H9 (cell line): ENCODE measurements around the gene ARHGEF17. TPM values are rescaled to one million over a fixed set of nuclear protein-coding genes. Genes with fewer than 3 reads are reported as not detected.

Experiments used
- DNase-seq: peaks from one replicate; pipeline ENCODE4 v3.0.0-alpha.2; 2017
- H2AFZ ChIP-seq: one replicate; pipeline ENCODE4 v1.6.1; 2013; ENCODE audit warnings: mild to moderate bottlenecking, low read length, control low read depth, moderate library complexity
- H2AK5ac ChIP-seq: 2 replicates; pipeline ENCODE4 v1.6.1; 2013; ENCODE audit warnings: low read length, control low read depth, mixed read lengths; ENCODE audit not compliant: insufficient read length
- H2BK120ac ChIP-seq: one replicate; pipeline ENCODE4 v1.6.1; 2013; ENCODE audit warnings: low read depth, mild to moderate bottlenecking, low read length, control low read depth, inconsistent platforms; ENCODE audit not compliant: poor library complexity, severe bottlenecking
- H2BK12ac ChIP-seq: 2 replicates; pipeline ENCODE4 v1.6.1; 2013; ENCODE audit warnings: low read length, control low read depth, mixed read lengths, low read depth; ENCODE audit not compliant: insufficient read length
- H2BK15ac ChIP-seq: 2 replicates; pipeline ENCODE4 v1.6.1; 2013; ENCODE audit warnings: low read depth, low read length, control low read depth
- H2BK20ac ChIP-seq: one replicate; pipeline ENCODE4 v1.6.1; 2013; ENCODE audit warnings: low read depth, mild to moderate bottlenecking, low read length, control low read depth, inconsistent platforms; ENCODE audit not compliant: poor library complexity, severe bottlenecking
- H2BK5ac ChIP-seq: 2 replicates; pipeline ENCODE4 v1.6.1; 2013; ENCODE audit warnings: low read length, control low read depth, mixed read lengths; ENCODE audit not compliant: insufficient read length
- H3K14ac ChIP-seq: 2 replicates; pipeline ENCODE4 v1.6.1; 2013; ENCODE audit warnings: low read length, control low read depth; ENCODE audit not compliant: insufficient read depth
- H3K18ac ChIP-seq: 2 replicates; pipeline ENCODE4 v1.6.1; 2013; ENCODE audit warnings: low read depth, mild to moderate bottlenecking, mixed read lengths, low read length, control low read depth; ENCODE audit not compliant: insufficient read length
- H3K23ac ChIP-seq: 2 replicates; pipeline ENCODE4 v1.6.1; 2013; ENCODE audit warnings: low read length, control low read depth, mixed read lengths, low read depth; ENCODE audit not compliant: insufficient read length
- H3K23me2 ChIP-seq: 2 replicates; pipeline ENCODE4 v1.6.1; 2013; ENCODE audit warnings: low read depth, mild to moderate bottlenecking, mixed read lengths, low read length, control low read depth; ENCODE audit not compliant: insufficient read length, poor library complexity, severe bottlenecking
- H3K27ac ChIP-seq: 2 replicates; pipeline ENCODE4 v1.5.1; 2013; ENCODE audit warnings: low read length, control low read depth, mixed read lengths, low read depth; ENCODE audit not compliant: insufficient read length
- H3K27me3 ChIP-seq: 2 replicates; pipeline ENCODE4 v1.6.1; 2013; ENCODE audit warnings: low read length, control low read depth, inconsistent platforms; ENCODE audit not compliant: insufficient read depth
- H3K4ac ChIP-seq: 2 replicates; pipeline ENCODE4 v1.6.1; 2013; ENCODE audit warnings: low read depth, mild to moderate bottlenecking, control low read depth, inconsistent platforms, low read length, moderate library complexity
- H3K4me1 ChIP-seq: 2 replicates; pipeline ENCODE4 v1.6.1; 2013; ENCODE audit warnings: low read length, control low read depth, inconsistent platforms; ENCODE audit not compliant: insufficient read depth
- H3K4me2 ChIP-seq: 2 replicates; pipeline ENCODE4 v1.6.1; 2013; ENCODE audit warnings: low read length, control low read depth, mixed read lengths; ENCODE audit not compliant: insufficient read length, insufficient read depth
- H3K56ac ChIP-seq: 2 replicates; pipeline ENCODE4 v1.6.1; 2013; ENCODE audit warnings: low read depth, mild to moderate bottlenecking, mixed read lengths, low read length, control low read depth; ENCODE audit not compliant: insufficient read length
- H3K79me1 ChIP-seq: 2 replicates; pipeline ENCODE4 v1.6.1; 2013; ENCODE audit warnings: low read depth, mild to moderate bottlenecking, moderate library complexity, low read length, control low read depth, inconsistent platforms; ENCODE audit not compliant: insufficient read depth, poor library complexity, severe bottlenecking
- H3K79me2 ChIP-seq: 2 replicates; pipeline ENCODE4 v1.6.1; 2013; ENCODE audit warnings: low read length, control low read depth, inconsistent platforms; ENCODE audit not compliant: insufficient read depth
- H3K9ac ChIP-seq: 2 replicates; pipeline ENCODE4 v1.6.1; 2013; ENCODE audit warnings: low read length, control low read depth, mixed read lengths; ENCODE audit not compliant: insufficient read length; ENCODE audit errors: extremely low read depth
- H3K9me3 ChIP-seq: one replicate; pipeline ENCODE4 v1.6.1; 2013; ENCODE audit warnings: low read depth, low read length, inconsistent platforms; ENCODE audit not compliant: control insufficient read depth
- H3T11ph ChIP-seq: one replicate; pipeline ENCODE4 v1.6.1; 2013; ENCODE audit warnings: mild to moderate bottlenecking, low read length, control low read depth, inconsistent platforms
- H4K20me1 ChIP-seq: one replicate; pipeline ENCODE4 v1.6.1; 2013; ENCODE audit not compliant: control insufficient read depth, insufficient read length, insufficient read depth
- H4K5ac ChIP-seq: 2 replicates; pipeline ENCODE4 v1.6.1; 2013; ENCODE audit warnings: low read depth, mild to moderate bottlenecking, mixed read lengths, low read length, control low read depth; ENCODE audit not compliant: insufficient read length
- H4K8ac ChIP-seq: replicated peaks from 2 replicates; pipeline ENCODE4 v1.6.1; 2013; ENCODE audit warnings: low read length, control low read depth, mixed read lengths, low read depth; ENCODE audit not compliant: insufficient read length
- H4K91ac ChIP-seq: 2 replicates; pipeline ENCODE4 v1.6.1; 2013; ENCODE audit warnings: low read depth, mild to moderate bottlenecking, moderate library complexity, mixed read lengths, low read length, control low read depth; ENCODE audit not compliant: insufficient read length
- H3K27ac Mint-ChIP-seq, 3 experiments: 2 replicates in 2 of 3; 3 replicates in 1 of 3; pipeline ENCODE4 v1.8.0; 2020 to 2021; ENCODE audit warnings: mixed read lengths in 3 of 3, mild to moderate bottlenecking in 1 of 3, moderate library complexity in 1 of 3
- H3K27me3 Mint-ChIP-seq: 2 replicates; pipeline ENCODE4 v1.8.0; 2021; ENCODE audit warnings: low read depth, mild to moderate bottlenecking, moderate library complexity, mixed read lengths
- H3K36me3 Mint-ChIP-seq, 3 experiments: 2 replicates in 2 of 3; 3 replicates in 1 of 3; pipeline ENCODE4 v1.8.0; 2020 to 2021; ENCODE audit warnings: low read depth in 3 of 3, mixed read lengths in 3 of 3; ENCODE audit not compliant: insufficient read depth in 1 of 3
- H3K4me1 Mint-ChIP-seq, 2 experiments: 2 replicates each; pipeline ENCODE4 v1.8.0; 2020; ENCODE audit warnings: mixed read lengths in 2 of 2
- H3K4me3 Mint-ChIP-seq, 2 experiments: 2 replicates in 1 of 2; 3 replicates in 1 of 2; pipeline ENCODE4 v1.8.0; 2020 to 2021; ENCODE audit warnings: mild to moderate bottlenecking in 2 of 2, mixed read lengths in 2 of 2, moderate library complexity in 1 of 2
- H3K9me3 Mint-ChIP-seq, 2 experiments: 2 replicates in 1 of 2; 3 replicates in 1 of 2; pipeline ENCODE4 v1.8.0; 2020; ENCODE audit warnings: mild to moderate bottlenecking in 2 of 2, mixed read lengths in 2 of 2, moderate library complexity in 1 of 2
- CTCF ChIP-seq: fragments of 200-600 bp; sonication (generic); conservative IDR thresholded peaks from 3 replicates; pipeline ENCODE4 v1.8.0; 2021; ENCODE audit warnings: antibody characterized with exemption, mild to moderate bottlenecking
- WGBS: extraction: QIAGEN DNeasy Blood & Tissue Kit; methylation state at CpG from one replicate; pipeline ENCODE4 v1.1.7; 2013; ENCODE audit warnings: missing lambda C conversion rate, low lambda C conversion rate, mixed read lengths; ENCODE audit not compliant: insufficient read length; ENCODE audit errors: extremely low coverage; 5-methylcytosine and 5-hydroxymethylcytosine counted together
- total RNA-seq: library from RNA; stranded (reverse); gene quantifications from 2 replicates; pipeline ENCODE4 v1.2.1, GENCODE V29; 2021

Gene ARHGEF17
- total RNA-seq, 1 experiment from 2014 or later: 7.4 TPM

- DNase-seq: no peak
- H3K23me2 ChIP-seq: no peaks in the 10 kb centered on the region
- TF ChIP-seq CTCF: no peak
- H3K9me3 ChIP-seq: no peaks in the 10 kb centered on the region
- H2BK20ac ChIP-seq: no peak overlapping the region
- Mint-ChIP-seq H3K27me3 (peaks cover 10% of the 10 kb centered on the region), H3K36me3 (no peaks in the 10 kb centered on the region), H3K4me3 (no peak overlapping the region), H3K9me3 (no peaks in the 10 kb centered on the region), H3K27ac (no peak overlapping the region), H3K4me1 (peaks cover 8 to 17% of the 10 kb centered on the region in 2 experiments)
- no peak overlapping the region for H2BK120ac ChIP-seq
- no peaks in the 10 kb centered on the region for H3K27me3 ChIP-seq
- H3K79me1 ChIP-seq: no peaks in the 10 kb centered on the region
- no peak overlapping the region for H3K56ac ChIP-seq
- no peak overlapping the region for H4K8ac ChIP-seq
- no CpG with 5 or more reads among the region's 3 CpGs for WGBS
- no peaks in the 10 kb centered on the region for H3K4me1 ChIP-seq
- no peak overlapping the region for H3K4ac ChIP-seq
- no peak overlapping the region for H3K9ac ChIP-seq
- H2BK12ac ChIP-seq: no peak overlapping the region
- no peak overlapping the region for H2BK15ac ChIP-seq
- H4K5ac ChIP-seq: no peak overlapping the region
- no peaks in the 10 kb centered on the region for H4K20me1 ChIP-seq
- no peak overlapping the region for H3T11ph ChIP-seq
- no peak overlapping the region for H2BK5ac ChIP-seq
- H2AK5ac ChIP-seq: no peak overlapping the region
- H3K79me2 ChIP-seq: no peaks in the 10 kb centered on the region
- no peak overlapping the region for H3K18ac ChIP-seq
- H3K23ac ChIP-seq: no peak overlapping the region
- no peak overlapping the region for H3K14ac ChIP-seq
- H4K91ac ChIP-seq: no peak overlapping the region
- no peak overlapping the region for H3K27ac ChIP-seq
- H3K4me2 ChIP-seq: no peak overlapping the region
- H2AFZ ChIP-seq: no peak overlapping the region
Measured at GRCh38 chr11:73281201-73281741, 26.8 kb upstream of the ARHGEF17 start.
